ENCODE data around the gene USP15.

Gene USP15

GRCh38 chr12:62258231-62258630 is 2.0 kb upstream of the USP15 start:
- no peak for DNase-seq (ENCODE audit: low spot score)

GRCh38 chr12:62258941-62259630 is 1.1 kb upstream of the USP15 start:
- DNase-seq (ENCODE audit: low spot score) = no peak

- no peak for DNase-seq (ENCODE audit: low spot score)
Observed at GRCh38 chr12:62259631-62259992, 592 bp upstream of the USP15 start.

DNA sequence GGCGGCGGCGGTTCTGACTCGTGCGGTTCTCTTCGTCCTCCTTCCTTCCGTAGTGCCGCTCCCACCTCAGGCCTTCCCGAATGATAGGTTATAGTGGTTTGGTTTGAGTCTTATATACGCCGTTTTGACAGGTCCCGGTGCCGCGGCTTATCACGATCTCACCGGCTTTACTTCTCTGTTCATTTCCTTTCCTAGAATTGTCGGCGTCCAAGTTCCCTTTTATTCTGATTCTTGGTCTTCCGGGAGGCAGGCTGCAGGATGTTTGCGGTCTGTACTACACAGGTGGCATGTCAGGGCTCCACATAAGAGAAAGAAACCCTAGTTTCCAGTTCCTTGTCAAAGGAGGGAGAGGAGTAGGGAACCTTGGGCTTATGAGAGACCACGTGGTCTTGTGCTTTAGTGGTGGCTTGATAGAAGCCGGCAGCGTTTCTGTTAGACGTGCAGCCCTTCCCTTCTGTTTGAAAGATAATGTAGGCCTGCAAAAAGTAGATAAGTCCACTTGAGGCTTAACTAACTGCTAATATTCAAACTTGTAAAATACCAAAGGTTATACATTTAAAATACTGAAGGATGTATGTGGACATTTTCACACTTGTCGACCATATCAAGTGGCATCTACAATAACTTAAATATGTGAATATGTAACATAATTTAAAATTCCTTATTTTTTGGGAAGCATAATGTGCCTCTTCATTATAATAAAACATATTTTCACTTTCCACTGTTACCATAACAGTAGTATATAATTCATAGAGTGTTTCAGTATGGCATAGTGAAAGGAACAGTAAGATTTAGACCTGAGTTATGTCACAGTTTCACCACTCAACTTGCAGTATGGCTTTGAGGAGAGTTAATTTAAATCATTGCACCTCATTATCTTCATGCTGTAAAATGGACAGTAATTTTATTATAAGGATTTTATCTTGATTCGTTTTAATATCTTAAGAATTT is 804 bp downstream of the USP15 start:
- DNase-seq (ENCODE audit: low spot score) = peak; percentile 36

DNA sequence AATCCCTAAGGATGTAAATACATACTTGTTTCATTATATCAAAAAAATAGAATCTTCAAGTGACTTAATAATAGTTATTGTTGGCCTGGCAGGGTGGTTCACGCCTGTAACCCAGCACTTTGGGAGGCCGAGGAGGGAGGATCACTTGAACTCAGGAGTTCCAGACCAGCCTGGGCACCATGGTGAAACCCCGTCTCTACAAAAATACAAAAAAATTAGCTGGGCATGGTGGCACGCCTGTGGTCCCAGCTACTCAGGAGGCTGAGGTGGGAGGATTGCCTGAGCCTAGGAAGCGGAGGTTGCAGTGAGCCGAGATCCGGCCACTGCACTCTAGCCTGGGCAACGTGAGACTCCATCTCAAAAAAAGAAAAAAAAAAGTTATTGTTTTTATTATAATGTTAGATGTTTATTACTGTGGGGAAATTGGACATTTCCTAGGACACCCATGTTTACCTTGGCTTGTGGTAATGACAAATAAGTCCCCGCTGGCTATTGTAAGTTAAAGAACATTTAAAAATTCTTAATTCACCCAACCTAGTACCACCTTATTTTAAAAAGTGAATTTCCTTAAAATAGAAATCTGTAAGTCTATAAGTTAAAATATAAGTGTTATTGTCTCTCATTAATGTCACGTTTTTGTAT is 1.8 kb downstream of the USP15 start:
- DNase-seq (ENCODE audit: low spot score) = no peak

DNA sequence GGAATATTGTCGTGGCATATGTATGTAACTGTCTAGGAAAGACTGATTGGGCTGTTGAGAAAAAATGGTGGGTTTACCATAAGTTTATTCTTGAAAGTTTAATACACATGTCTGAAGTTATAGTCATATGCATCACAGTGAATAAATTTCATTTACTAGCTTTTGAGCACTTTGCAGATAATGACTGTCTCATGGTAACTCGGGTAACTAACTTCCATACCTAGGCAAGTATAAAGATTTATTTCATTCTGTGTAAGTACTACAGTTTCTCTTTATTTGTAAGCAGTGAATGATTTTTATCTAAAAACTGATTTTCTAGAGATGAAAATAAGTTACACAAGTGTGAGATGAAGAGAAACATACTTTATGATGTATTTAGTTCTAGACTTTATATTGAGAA is 3.0 kb downstream of the USP15 start:
- no peak for DNase-seq (ENCODE audit: low spot score)

DNA sequence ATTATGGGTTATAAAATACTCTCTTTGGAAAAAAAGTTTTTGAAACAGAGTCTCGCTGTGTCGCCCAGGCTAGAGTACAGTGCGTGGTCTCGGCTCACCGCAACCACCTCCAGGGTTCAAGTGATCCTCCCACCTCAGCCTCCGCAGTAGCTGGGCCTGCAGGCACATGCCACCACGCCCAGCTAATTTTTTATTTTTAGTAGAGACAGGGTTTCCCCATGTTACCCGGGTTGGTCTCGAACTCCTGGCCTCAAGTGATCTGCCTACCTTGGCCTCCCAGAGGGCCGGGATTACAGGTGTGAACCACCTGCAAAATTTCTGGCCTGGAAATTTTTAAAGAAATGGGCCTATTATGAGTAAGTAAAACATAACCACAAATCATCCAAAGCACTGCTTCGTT is 3.8 kb downstream of the USP15 start:
- DNase-seq (ENCODE audit: low spot score) = no peak

GRCh38 chr12:62264706-62265105 is 4.5 kb downstream of the USP15 start:
- DNase-seq (ENCODE audit: low spot score) = no peak

DNA sequence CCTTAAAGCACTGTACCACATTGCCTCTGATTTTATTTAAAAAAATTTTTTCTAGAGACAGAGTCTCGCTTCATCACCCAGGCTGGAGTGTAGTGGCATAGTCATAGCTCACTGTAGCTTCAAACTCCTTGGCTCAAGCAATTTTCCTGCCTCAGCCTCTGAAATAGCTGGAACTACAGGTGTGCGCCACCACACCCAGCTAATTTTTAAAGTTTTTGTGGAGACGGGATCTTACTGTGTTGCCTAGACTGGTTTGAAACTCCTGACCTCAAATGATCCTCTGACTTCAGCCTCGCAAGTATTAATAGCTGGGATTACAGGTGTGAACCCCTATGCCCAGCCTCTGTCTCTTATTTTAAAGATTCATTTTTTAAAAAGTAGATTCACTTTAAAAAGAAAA is 5.3 kb downstream of the USP15 start:
- DNase-seq (ENCODE audit: low spot score) = no peak

DNA sequence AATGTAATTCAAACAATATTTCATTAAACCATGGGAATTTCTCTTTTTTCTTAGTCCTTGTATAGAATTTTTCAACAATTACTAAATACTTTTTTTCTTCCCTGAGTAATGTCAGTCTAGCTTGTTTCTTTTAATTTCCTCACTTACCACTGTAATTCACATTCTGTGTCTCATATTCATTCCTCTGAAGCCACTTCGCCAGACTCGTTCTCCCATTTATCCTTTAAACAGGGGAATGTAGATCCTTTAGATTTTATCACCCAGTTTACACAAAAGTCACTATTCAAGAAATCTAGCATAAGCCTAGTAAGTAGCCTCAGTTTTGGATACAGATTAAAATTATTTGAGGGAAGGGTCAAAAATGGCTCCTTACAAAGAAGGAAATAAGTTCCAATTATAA is 6.8 kb downstream of the USP15 start:
- DNase-seq (ENCODE audit: low spot score) = no peak

GRCh38 chr12:62267480-62267879 is 7.3 kb downstream of the USP15 start:
- no peak for DNase-seq (ENCODE audit: low spot score)

DNA sequence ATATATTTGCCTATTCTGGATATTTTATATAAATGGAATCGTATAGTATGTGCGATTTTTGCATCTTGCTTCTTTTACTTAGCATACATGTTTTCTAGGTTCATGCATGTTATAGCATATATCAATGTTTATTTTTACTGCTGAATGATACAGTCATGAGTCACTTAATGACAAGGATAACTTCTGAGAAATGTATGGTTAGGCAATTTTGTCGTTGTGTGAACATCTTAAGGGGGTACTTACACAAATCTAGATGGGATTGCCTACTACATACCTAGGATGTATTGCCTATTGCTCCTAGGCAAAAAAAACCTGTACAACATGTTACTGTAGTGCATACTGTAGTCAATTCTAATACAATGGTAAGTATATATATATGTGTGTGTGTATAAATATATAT is 8.8 kb downstream of the USP15 start:
- no peak for DNase-seq (ENCODE audit: low spot score)

DNA sequence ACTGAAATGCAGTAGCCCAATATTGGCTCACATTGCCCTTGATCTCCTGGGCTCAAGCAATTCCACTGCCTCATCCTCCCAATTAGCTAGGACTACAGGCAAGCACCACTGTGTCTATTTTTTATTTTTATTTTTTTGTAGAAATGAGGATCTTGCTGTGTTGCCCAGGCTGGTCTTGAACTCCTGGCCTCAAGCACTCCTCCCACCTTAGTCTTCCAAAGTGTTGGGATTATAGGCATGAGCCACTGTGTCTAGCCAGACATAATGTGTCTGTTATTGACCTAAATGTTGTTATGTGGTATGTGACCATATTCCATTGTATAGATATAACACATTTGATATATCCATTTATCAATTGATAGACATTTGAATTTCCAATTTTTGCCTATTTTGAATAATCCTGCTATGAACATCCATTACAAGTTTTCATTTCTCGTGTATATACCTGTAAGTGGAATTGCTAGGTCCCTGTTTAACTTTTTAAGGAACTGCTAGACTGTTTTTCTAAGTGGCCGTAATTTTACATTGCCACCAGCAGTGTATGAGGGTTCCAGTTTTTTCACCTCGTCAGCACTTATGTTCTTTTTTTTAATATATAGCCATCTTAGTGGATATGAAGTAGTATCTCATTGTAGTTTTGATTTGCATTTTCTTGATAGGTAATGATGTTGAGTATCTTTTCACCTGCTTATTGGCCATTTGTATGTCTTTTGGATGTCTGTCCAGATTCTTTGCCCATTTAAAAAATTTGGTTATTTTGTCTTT is 9.4 kb downstream of the USP15 start:
- DNase-seq (ENCODE audit: low spot score) = no peak

DNA sequence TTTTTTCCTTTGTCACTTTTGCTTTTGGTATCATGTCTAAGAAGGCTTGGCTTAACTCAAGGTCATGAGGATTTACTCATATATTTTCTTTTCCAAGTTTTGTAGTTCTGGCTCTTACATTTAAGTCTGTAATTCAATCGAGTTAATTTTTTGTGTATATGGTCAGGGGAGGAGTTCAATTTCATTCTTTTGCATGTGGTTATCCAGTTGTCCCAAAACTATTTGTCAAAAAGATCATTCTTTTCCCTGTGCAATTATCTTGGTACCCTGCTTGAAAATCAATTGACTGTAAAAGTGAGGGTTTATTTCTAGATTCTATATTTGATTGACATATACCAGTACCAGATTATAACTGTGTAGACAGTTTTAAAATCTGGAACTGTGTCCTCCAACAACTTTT is 10.2 kb downstream of the USP15 start:
- DNase-seq (ENCODE audit: low spot score) = no peak

DNA sequence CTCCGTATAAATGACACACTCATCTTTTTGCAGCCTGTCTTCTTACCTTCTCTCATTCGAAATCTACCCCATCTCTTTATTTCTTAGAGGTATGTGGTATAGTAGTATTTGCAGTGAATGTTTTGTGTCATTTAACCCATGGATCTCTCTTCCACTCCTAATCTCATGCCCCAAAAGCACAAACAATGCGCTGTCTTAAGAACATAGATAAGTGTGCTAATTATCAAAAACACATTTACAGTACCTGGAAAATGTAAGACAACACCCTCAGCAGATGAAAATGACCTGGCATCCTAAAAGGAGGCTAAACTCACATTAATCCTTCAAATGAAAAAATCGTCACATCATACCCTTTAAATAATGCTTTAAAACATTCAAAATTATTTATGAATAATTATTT is 10.7 kb downstream of the USP15 start:
- DNase-seq (ENCODE audit: low spot score) = no peak

DNA sequence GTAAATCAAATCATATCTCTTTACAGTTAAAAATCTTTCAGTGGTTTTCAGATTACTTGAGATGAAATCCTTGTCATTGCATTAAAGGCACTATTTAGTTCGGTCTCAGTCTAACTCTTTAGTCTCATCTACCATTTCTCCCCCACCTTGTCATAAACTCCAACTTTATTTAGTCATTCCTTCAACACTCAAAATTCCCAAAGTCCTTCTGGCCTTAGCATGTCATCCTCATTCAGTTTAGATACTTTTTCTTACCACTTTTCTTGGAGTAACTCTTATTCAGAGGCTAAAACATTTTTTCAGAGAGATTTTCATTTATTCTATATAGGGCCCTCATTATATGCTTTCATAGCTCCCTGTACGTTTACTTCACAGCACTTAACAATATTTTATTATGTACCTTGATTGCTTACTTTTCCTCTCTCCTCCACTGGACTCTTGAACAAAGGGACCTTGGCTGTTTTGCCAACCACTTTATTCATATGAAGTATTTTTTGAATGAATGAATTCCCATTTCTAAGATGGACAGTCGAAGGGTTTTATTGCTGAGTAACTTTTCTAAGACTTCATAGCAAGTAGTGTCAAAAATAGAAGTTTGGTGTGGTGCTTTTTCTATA is 12.8 kb downstream of the USP15 start:
- no peak for DNase-seq (ENCODE audit: low spot score)

GRCh38 chr12:62273724-62274380 is 13.6 kb downstream of the USP15 start:
- no peak for DNase-seq (ENCODE audit: low spot score)

DNA sequence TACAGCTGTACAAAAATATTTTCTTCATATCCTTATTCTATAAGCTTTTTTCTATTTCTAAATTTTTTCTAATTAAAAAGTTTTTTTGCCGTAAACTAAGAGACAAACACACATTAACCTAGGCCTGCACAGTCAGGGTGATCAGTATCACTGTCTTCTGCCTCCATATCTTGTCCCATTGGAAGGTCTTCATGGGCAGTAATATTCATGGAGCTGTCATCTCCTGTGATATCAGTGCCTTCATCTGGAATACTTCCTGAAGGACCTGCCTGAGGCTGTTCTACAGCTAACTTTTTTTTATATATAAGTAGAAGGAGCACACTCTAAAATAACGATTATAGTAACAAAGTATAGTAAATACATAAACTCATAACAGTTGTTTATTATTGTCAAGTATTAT is 17.8 kb downstream of the USP15 start:
- no peak for DNase-seq (ENCODE audit: low spot score)

GRCh38 chr12:62279058-62279457 is 18.9 kb downstream of the USP15 start:
- DNase-seq (ENCODE audit: low spot score) = no peak

DNA sequence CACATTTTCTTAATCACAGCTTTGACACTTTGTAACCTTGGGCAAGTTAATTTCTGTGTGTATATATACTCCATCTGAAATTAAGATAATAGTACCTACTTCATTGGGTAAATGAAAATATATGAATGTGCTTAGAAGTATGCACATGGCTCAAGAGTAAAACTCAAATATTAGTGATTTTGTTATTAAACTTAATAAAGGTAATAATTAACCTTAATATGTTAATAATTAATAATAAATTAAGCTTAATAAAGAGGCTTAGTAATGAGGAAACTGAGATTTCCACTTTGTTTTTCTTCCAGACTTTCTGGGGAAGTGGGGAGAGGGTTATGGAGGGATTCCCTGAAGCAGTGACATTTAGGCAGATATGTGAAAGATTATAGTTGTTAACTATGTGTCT is 19.8 kb downstream of the USP15 start:
- DNase-seq (ENCODE audit: low spot score) = no peak

DNA sequence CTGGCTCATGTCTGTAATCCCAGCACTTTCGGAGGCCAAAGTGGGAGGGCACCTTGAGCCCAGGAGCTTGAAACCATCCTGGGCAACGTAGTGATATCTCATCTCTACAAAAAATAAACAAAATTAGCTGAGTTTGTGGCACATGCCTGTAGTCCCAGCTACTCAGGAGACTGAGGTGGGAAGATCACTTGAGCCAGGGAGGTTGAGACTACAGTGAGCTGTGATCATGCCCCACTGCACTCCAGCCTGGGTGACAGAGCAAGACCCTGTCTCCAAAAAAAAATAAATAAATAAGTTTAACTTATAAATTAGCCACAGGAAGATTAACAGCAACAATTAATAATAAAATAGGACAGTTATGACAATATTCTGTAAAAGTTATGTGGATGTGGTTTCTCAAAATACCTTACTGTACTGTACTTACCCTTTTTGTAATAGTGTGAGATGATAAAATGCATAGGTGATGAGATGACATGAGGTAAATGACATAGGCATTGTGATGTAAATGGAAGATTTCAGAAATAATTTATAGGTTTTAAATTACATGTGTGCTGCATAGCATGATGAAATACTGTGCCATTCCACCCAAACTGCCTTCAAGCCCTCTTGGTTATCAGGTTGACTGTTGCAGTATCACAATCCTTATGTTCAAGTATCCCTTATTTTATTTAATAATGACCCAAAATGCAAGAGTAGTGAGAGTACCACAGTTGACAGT is 22.0 kb downstream of the USP15 start:
- DNase-seq (ENCODE audit: low spot score) = no peak
